Right lobe of liver (tissue), 4 donors: Measurements from ENCODE around the gene RNF214.

ENCODE experiments used
- POLR2A ChIP-seq: fragments of 450-650 bp; IDR thresholded peaks from one replicate; pipeline ENCODE4 v1.6.1; 2017; ENCODE audit warnings: antibody characterized with exemption, mild to moderate bottlenecking
- TF ChIP-seq, protein P1 (sequence below), 4 donors: fragments of 200-600 bp in 3 of 4; fragments of 450-650 bp in 1 of 4; IDR thresholded peaks; one replicate each; pipeline versions ENCODE4 v1.5.1 to v1.8.0; 2016 to 2022; ENCODE audit warnings: antibody characterized with exemption in 4 of 4, mild to moderate bottlenecking in 2 of 4
- donor health status: DM: no; HTN: no; CAD: no.
- donor health status: DM: no; HTN: no; CAD: no.
- donor health status: DM: no; HTN: yes; CAD: no.

DNA sequence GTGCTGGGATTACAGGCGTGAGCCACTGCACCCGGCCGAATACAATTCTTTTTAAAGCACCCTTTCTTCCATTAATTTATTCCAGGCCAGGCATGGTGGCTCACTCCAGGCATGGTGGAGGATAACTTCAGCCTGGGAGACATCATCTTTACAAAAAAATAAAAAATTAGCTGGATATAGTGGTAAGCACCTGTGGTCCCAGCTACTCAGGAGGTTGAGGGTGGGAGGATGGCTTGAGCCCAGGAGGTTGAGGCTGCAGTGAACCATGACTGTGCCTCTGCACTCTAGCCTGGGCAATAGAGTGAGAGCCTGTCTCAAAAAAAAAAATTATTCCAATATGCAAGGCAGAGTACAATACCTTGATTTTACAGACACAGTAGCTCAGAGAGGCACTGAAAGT is 21.9 kb upstream of the RNF214 start:
- TF ChIP-seq, protein P1, sequence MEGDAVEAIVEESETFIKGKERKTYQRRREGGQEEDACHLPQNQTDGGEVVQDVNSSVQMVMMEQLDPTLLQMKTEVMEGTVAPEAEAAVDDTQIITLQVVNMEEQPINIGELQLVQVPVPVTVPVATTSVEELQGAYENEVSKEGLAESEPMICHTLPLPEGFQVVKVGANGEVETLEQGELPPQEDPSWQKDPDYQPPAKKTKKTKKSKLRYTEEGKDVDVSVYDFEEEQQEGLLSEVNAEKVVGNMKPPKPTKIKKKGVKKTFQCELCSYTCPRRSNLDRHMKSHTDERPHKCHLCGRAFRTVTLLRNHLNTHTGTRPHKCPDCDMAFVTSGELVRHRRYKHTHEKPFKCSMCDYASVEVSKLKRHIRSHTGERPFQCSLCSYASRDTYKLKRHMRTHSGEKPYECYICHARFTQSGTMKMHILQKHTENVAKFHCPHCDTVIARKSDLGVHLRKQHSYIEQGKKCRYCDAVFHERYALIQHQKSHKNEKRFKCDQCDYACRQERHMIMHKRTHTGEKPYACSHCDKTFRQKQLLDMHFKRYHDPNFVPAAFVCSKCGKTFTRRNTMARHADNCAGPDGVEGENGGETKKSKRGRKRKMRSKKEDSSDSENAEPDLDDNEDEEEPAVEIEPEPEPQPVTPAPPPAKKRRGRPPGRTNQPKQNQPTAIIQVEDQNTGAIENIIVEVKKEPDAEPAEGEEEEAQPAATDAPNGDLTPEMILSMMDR (IDR thresholded peaks at IDR 0.05) = no peak
- TF ChIP-seq POLR2A = no peak
